Vagina (tissue), 2 donors: ENCODE results near the gene ZNF318.

Source experiments
- POLR2A ChIP-seq, 2 donors: fragments of 450-650 bp; IDR thresholded peaks; one replicate each; pipeline ENCODE4 v1.6.1; 2017; ENCODE audit warnings: antibody characterized with exemption in 2 of 2, mild to moderate bottlenecking in 2 of 2, moderate library complexity in 2 of 2
- TF ChIP-seq, protein P1 (sequence below), 3 experiments: fragments of 450-650 bp in 2 of 3; fragments of 200-600 bp in 1 of 3; sonication (generic) in 1 of 3; IDR thresholded peaks; one replicate each; pipeline ENCODE4 v1.5.1; 2017 to 2019; ENCODE audit warnings: antibody characterized with exemption in 3 of 3, mild to moderate bottlenecking in 2 of 3, moderate library complexity in 2 of 3

DNA sequence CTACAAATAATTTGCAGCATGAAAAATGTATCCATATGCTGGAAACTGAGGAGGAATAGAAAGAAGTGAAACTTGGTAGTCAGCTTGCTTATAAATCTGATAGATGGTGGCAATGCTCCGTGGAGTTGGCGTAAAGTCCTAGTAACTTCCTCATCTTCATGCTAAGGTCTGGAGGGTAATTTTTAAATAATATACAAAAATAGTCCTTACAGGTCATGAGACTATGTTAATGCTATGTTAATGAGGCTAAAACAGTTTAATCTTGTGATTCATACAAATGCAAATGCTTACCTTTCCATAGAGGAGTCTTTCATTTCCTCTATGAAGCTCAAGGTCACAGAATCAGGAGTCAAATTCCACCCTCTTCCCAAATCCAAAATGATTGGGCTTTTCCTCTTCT, 51.4 kb downstream of the ZNF318 start:
- TF ChIP-seq POLR2A (IDR thresholded peaks at IDR 0.05) = no peak
- TF ChIP-seq, protein P1, sequence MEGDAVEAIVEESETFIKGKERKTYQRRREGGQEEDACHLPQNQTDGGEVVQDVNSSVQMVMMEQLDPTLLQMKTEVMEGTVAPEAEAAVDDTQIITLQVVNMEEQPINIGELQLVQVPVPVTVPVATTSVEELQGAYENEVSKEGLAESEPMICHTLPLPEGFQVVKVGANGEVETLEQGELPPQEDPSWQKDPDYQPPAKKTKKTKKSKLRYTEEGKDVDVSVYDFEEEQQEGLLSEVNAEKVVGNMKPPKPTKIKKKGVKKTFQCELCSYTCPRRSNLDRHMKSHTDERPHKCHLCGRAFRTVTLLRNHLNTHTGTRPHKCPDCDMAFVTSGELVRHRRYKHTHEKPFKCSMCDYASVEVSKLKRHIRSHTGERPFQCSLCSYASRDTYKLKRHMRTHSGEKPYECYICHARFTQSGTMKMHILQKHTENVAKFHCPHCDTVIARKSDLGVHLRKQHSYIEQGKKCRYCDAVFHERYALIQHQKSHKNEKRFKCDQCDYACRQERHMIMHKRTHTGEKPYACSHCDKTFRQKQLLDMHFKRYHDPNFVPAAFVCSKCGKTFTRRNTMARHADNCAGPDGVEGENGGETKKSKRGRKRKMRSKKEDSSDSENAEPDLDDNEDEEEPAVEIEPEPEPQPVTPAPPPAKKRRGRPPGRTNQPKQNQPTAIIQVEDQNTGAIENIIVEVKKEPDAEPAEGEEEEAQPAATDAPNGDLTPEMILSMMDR (IDR thresholded peaks at IDR 0.05) = no peak
